ENCODE measurements around the gene ARL11.

ARL11 gene

GRCh38 chr13:49651570-49652354, 23.5 kb downstream of the ARL11 start:
- Mint-ChIP-seq H3K4me3 (no peak overlapping the region), H3K36me3 (ENCODE audit: low read depth) (no peaks in the 10 kb centered on the region), H3K27ac (no peak overlapping the region), H3K9me3 (no peaks in the 10 kb centered on the region), H3K27me3 (no peaks in the 10 kb centered on the region), H3K4me1 (ENCODE audit: low read depth) (no peaks in the 10 kb centered on the region)

GRCh38 chr13:49652355-49653305, 24.3 kb downstream of the ARL11 start:
- Mint-ChIP-seq H3K27me3 (no peaks in the 10 kb centered on the region), H3K27ac (no peak overlapping the region), H3K4me3 (no peak overlapping the region), H3K36me3 (ENCODE audit: low read depth) (no peaks in the 10 kb centered on the region), H3K9me3 (no peaks in the 10 kb centered on the region), H3K4me1 (ENCODE audit: low read depth) (no peaks in the 10 kb centered on the region)

GRCh38 chr13:49653478-49653877, 25.2 kb downstream of the ARL11 start:
- Mint-ChIP-seq H3K27me3 (no peaks in the 10 kb centered on the region), H3K36me3 (ENCODE audit: low read depth) (peaks cover 6% of the 10 kb centered on the region), H3K4me3 (no peak overlapping the region), H3K27ac (no peak overlapping the region), H3K9me3 (no peaks in the 10 kb centered on the region), H3K4me1 (ENCODE audit: low read depth) (no peaks in the 10 kb centered on the region)

GRCh38 chr13:49654011-49654410, 25.7 kb downstream of the ARL11 start:
- Mint-ChIP-seq H3K36me3 (ENCODE audit: low read depth) (peaks cover 6% of the 10 kb centered on the region), H3K4me3 (no peak overlapping the region), H3K27ac (no peak overlapping the region), H3K27me3 (no peaks in the 10 kb centered on the region), H3K4me1 (ENCODE audit: low read depth) (no peaks in the 10 kb centered on the region), H3K9me3 (no peaks in the 10 kb centered on the region)

- H3K27ac Mint-ChIP-seq, result no peak overlapping the region
- H3K4me1 Mint-ChIP-seq (ENCODE audit: low read depth), result no peaks in the 10 kb centered on the region
- H3K36me3 Mint-ChIP-seq (ENCODE audit: low read depth), result peaks cover 15% of the 10 kb centered on the region
Observed at GRCh38 chr13:49655906-49656305, 27.6 kb downstream of the ARL11 start.

GRCh38 chr13:49657241-49657641, 28.9 kb downstream of the ARL11 start:
- no peak overlapping the region for H3K4me3 Mint-ChIP-seq
- no peaks in the 10 kb centered on the region for H3K27me3 Mint-ChIP-seq
- peaks cover 26% of the 10 kb centered on the region for H3K36me3 Mint-ChIP-seq (ENCODE audit: low read depth)
- H3K4me1 Mint-ChIP-seq (ENCODE audit: low read depth), result no peaks in the 10 kb centered on the region
- no peak overlapping the region for H3K27ac Mint-ChIP-seq
- no peaks in the 10 kb centered on the region for H3K9me3 Mint-ChIP-seq

More at GRCh38 chr13:49655906-49656305, 27.6 kb downstream of the ARL11 start:
- H3K9me3 Mint-ChIP-seq, result no peaks in the 10 kb centered on the region
- no peak overlapping the region for H3K4me3 Mint-ChIP-seq
- no peaks in the 10 kb centered on the region for H3K27me3 Mint-ChIP-seq

GRCh38 chr13:49664606-49665005, 36.3 kb downstream of the ARL11 start:
- Mint-ChIP-seq H3K9me3 (no peaks in the 10 kb centered on the region), H3K27me3 (no peaks in the 10 kb centered on the region), H3K27ac (no peak overlapping the region), H3K4me3 (no peak overlapping the region), H3K4me1 (ENCODE audit: low read depth) (no peaks in the 10 kb centered on the region), H3K36me3 (ENCODE audit: low read depth) (peaks cover 52% of the 10 kb centered on the region)

GRCh38 chr13:49667773-49668172, 39.5 kb downstream of the ARL11 start:
- Mint-ChIP-seq H3K4me1 (ENCODE audit: low read depth) (peaks cover 4% of the 10 kb centered on the region), H3K36me3 (ENCODE audit: low read depth) (peaks cover 28% of the 10 kb centered on the region), H3K4me3 (no peak overlapping the region), H3K9me3 (no peaks in the 10 kb centered on the region), H3K27ac (no peak overlapping the region), H3K27me3 (no peaks in the 10 kb centered on the region)

GRCh38 chr13:49669735-49670309, 41.5 kb downstream of the ARL11 start:
- Mint-ChIP-seq H3K4me3 (no peak overlapping the region), H3K4me1 (ENCODE audit: low read depth) (peaks cover 4% of the 10 kb centered on the region), H3K9me3 (no peaks in the 10 kb centered on the region), H3K36me3 (ENCODE audit: low read depth) (peaks cover 27% of the 10 kb centered on the region), H3K27me3 (no peaks in the 10 kb centered on the region), H3K27ac (no peak overlapping the region)

- Mint-ChIP-seq H3K4me1 (ENCODE audit: low read depth) (peaks cover 5% of the 10 kb centered on the region), H3K27me3 (no peaks in the 10 kb centered on the region), H3K4me3 (no peak overlapping the region), H3K27ac (no peak overlapping the region), H3K9me3 (no peaks in the 10 kb centered on the region), H3K36me3 (ENCODE audit: low read depth) (peaks cover 26% of the 10 kb centered on the region)
Observed at GRCh38 chr13:49670828-49671227, 42.5 kb downstream of the ARL11 start.

GRCh38 chr13:49676581-49677298, 48.4 kb downstream of the ARL11 start:
- Mint-ChIP-seq H3K36me3 (ENCODE audit: low read depth) (peaks cover 22% of the 10 kb centered on the region), H3K27me3 (no peaks in the 10 kb centered on the region), H3K4me3 (no peak overlapping the region), H3K4me1 (ENCODE audit: low read depth) (peaks cover 7% of the 10 kb centered on the region), H3K27ac (no peak overlapping the region), H3K9me3 (no peaks in the 10 kb centered on the region)

GRCh38 chr13:49678191-49678914, 50.0 kb downstream of the ARL11 start:
- Mint-ChIP-seq H3K27me3 (no peaks in the 10 kb centered on the region), H3K4me1 (ENCODE audit: low read depth) (peaks cover 7% of the 10 kb centered on the region), H3K27ac (no peak overlapping the region), H3K36me3 (ENCODE audit: low read depth) (peaks cover 17% of the 10 kb centered on the region), H3K4me3 (no peak overlapping the region), H3K9me3 (no peaks in the 10 kb centered on the region)

GRCh38 chr13:49679246-49679645, 50.9 kb downstream of the ARL11 start:
- Mint-ChIP-seq H3K27me3 (no peaks in the 10 kb centered on the region), H3K4me1 (ENCODE audit: low read depth) (peaks cover 13% of the 10 kb centered on the region), H3K9me3 (no peaks in the 10 kb centered on the region), H3K4me3 (no peak overlapping the region), H3K36me3 (ENCODE audit: low read depth) (peaks cover 22% of the 10 kb centered on the region), H3K27ac (no peak overlapping the region)

- H3K4me1 Mint-ChIP-seq (ENCODE audit: low read depth), result peaks cover 10% of the 10 kb centered on the region
- H3K4me3 Mint-ChIP-seq, result no peak overlapping the region
- peaks cover 19% of the 10 kb centered on the region for H3K36me3 Mint-ChIP-seq (ENCODE audit: low read depth)
- H3K27me3 Mint-ChIP-seq, result no peaks in the 10 kb centered on the region
- H3K9me3 Mint-ChIP-seq, result no peaks in the 10 kb centered on the region
- no peak overlapping the region for H3K27ac Mint-ChIP-seq
Observed at GRCh38 chr13:49681842-49682435, 53.6 kb downstream of the ARL11 start.

All from stimulated activated naive CD8-positive, alpha-beta T cell treated with anti-CD3 and anti-CD28 coated beads, Interleukin-15, Interleukin-2, amounts not matched to agents 100 ng/mL and 50 ng/mL, for 24 hours (primary cell).